Mesenchymal stem cell (in vitro differentiated cells and primary cell): ENCODE data around the gene KLF5.

Experiments used
- DNase-seq: peaks from one replicate; pipeline ENCODE4 v3.0.0-alpha.2; 2013
- H2AFZ ChIP-seq: one replicate; pipeline ENCODE4 v1.6.1; 2013; ENCODE audit warnings: low read depth, mild to moderate bottlenecking, control low read depth, inconsistent platforms, low read length, moderate library complexity
- H2AK5ac ChIP-seq: 2 replicates; pipeline ENCODE4 v1.6.1; 2013; ENCODE audit warnings: low read length, moderate library complexity, mild to moderate bottlenecking, inconsistent platforms; ENCODE audit not compliant: severe bottlenecking
- H2BK120ac ChIP-seq: one replicate; pipeline ENCODE4 v1.6.1; 2013; ENCODE audit warnings: low read depth, mild to moderate bottlenecking, inconsistent platforms, low read length, moderate library complexity
- H2BK12ac ChIP-seq, 2 experiments: one replicate each; pipeline ENCODE4 v1.6.1; 2013; ENCODE audit warnings: inconsistent platforms in 2 of 2, low read length in 2 of 2, mild to moderate bottlenecking in 2 of 2, moderate library complexity in 2 of 2, control low read depth in 1 of 2
- H2BK15ac ChIP-seq: one replicate; pipeline ENCODE4 v1.6.1; 2013; ENCODE audit warnings: mild to moderate bottlenecking, low read depth, inconsistent platforms; ENCODE audit not compliant: poor library complexity, severe bottlenecking
- H2BK5ac ChIP-seq: 2 replicates; pipeline ENCODE4 v1.6.1; 2013; ENCODE audit warnings: low read depth, mild to moderate bottlenecking, low read length, control low read depth, inconsistent platforms; ENCODE audit not compliant: poor library complexity, severe bottlenecking
- H3K14ac ChIP-seq, 2 experiments: one replicate each; pipeline ENCODE4 v1.6.1; 2013; ENCODE audit warnings: inconsistent platforms in 2 of 2, low read length in 2 of 2, control low read depth in 1 of 2, mild to moderate bottlenecking in 1 of 2, moderate library complexity in 1 of 2
- H3K18ac ChIP-seq, 2 experiments: one replicate each; pipeline ENCODE4 v1.6.1; 2013; ENCODE audit warnings: inconsistent platforms in 2 of 2, low read length in 2 of 2, control low read depth in 1 of 2, low read depth in 1 of 2, mild to moderate bottlenecking in 1 of 2
- H3K23ac ChIP-seq, 2 experiments: one replicate each; pipeline ENCODE4 v1.6.1; 2013; ENCODE audit warnings: inconsistent platforms in 2 of 2, low read length in 2 of 2, mild to moderate bottlenecking in 2 of 2, moderate library complexity in 2 of 2, control low read depth in 1 of 2
- H3K27ac ChIP-seq: 2 replicates; pipeline ENCODE4 v1.5.1; 2013; ENCODE audit warnings: mild to moderate bottlenecking, moderate library complexity, low read length, control low read depth, inconsistent platforms; ENCODE audit not compliant: poor library complexity, severe bottlenecking
- H3K27me3 ChIP-seq, 2 experiments: 2 replicates each; pipeline versions ENCODE4 v1.6.1 to v1.7.0; 2013; ENCODE audit warnings: low read length in 2 of 2, mild to moderate bottlenecking in 2 of 2, moderate library complexity in 2 of 2, control low read depth in 1 of 2, inconsistent platforms in 1 of 2; ENCODE audit not compliant: control insufficient read depth in 1 of 2, insufficient read depth in 1 of 2
- H3K36me3 ChIP-seq, 2 experiments: 2 replicates each; pipeline versions ENCODE4 v1.6.1 to v1.7.0; 2013; ENCODE audit warnings: low read length in 2 of 2, control low read depth in 1 of 2, inconsistent platforms in 1 of 2, low read depth in 1 of 2, mild to moderate bottlenecking in 1 of 2; ENCODE audit not compliant: insufficient read depth in 2 of 2, control insufficient read depth in 1 of 2
- H3K4ac ChIP-seq, 2 experiments: one replicate each; pipeline ENCODE4 v1.6.1; 2013; ENCODE audit warnings: inconsistent platforms in 2 of 2, low read length in 2 of 2, mild to moderate bottlenecking in 2 of 2, moderate library complexity in 2 of 2, control low read depth in 1 of 2, low read depth in 1 of 2
- H3K4me1 ChIP-seq: 2 replicates; pipeline ENCODE4 v1.6.1; 2013; ENCODE audit warnings: low read depth, low read length, control low read depth; ENCODE audit not compliant: control insufficient read depth, insufficient read depth
- H3K4me2 ChIP-seq: 2 replicates; pipeline ENCODE4 v1.6.1; 2013; ENCODE audit warnings: low read length, mild to moderate bottlenecking, inconsistent platforms; ENCODE audit not compliant: poor library complexity, severe bottlenecking
- H3K4me3 ChIP-seq, 2 experiments: 2 replicates each; pipeline versions ENCODE4 v1.5.1 to v1.7.0; 2013; ENCODE audit warnings: low read length in 2 of 2, mild to moderate bottlenecking in 2 of 2, control low read depth in 1 of 2, low read depth in 1 of 2; ENCODE audit not compliant: insufficient read depth in 1 of 2
- H3K79me1 ChIP-seq: replicated peaks from 2 replicates; pipeline ENCODE4 v1.6.1; 2013; ENCODE audit warnings: mild to moderate bottlenecking, control low read depth, low read length, inconsistent platforms; ENCODE audit not compliant: poor library complexity, severe bottlenecking
- H3K9ac ChIP-seq: 2 replicates; pipeline ENCODE4 v1.7.0; 2013; ENCODE audit warnings: mild to moderate bottlenecking, low read length, moderate library complexity
- H3K9me3 ChIP-seq: 2 replicates; pipeline ENCODE4 v1.7.0; 2013; ENCODE audit warnings: mild to moderate bottlenecking, low read length; ENCODE audit not compliant: control insufficient read depth
- H4K8ac ChIP-seq: one replicate; pipeline ENCODE4 v1.6.1; 2013; ENCODE audit warnings: inconsistent platforms, mild to moderate bottlenecking, low read length, moderate library complexity
- H4K91ac ChIP-seq: one replicate; pipeline ENCODE4 v1.6.1; 2013; ENCODE audit warnings: mild to moderate bottlenecking, low read length, inconsistent platforms
- WGBS: methylation state at CpG from one replicate; pipeline ENCODE4 v1.1.7; 2013; ENCODE audit warnings: mixed read lengths; 5-methylcytosine and 5-hydroxymethylcytosine counted together

KLF5 gene

GRCh38 chr13:73056565-73056962, 2.2 kb upstream of the KLF5 start:
- Histone ChIP-seq H2BK120ac (no peak overlapping the region), H3K18ac (no peak overlapping the region), H3K4me3 (no peak overlapping the region), H3K14ac (no peak overlapping the region), H2BK15ac (no peak overlapping the region), H2BK5ac (no peak overlapping the region), H3K9ac (no peak overlapping the region), H3K9me3 (no peaks in the 10 kb centered on the region), H3K4me2 (no peak overlapping the region), H3K4ac (no peak overlapping the region), H3K23ac (no peak overlapping the region), H3K79me1 (peaks cover 4% of the 10 kb centered on the region), H2AFZ (no peak overlapping the region), H4K8ac (no peak overlapping the region), H3K27me3 (peaks cover 0 to 20% of the 10 kb centered on the region in 2 experiments), H3K36me3 (no peaks in the 10 kb centered on the region), H2BK12ac (no peak overlapping the region), H3K27ac (no peak overlapping the region), H2AK5ac (no peak overlapping the region), H3K4me1 (no peaks in the 10 kb centered on the region), H4K91ac (no peak overlapping the region)
- DNase-seq, result no peak
- WGBS, result 64% methylated on average over 1 of the region's 4 CpGs

- peaks cover 8% of the 10 kb centered on the region for H3K79me1 ChIP-seq
- H3K14ac ChIP-seq, result no peak overlapping the region
- H2BK12ac ChIP-seq, result no peak overlapping the region
- H3K4me2 ChIP-seq, result no peak overlapping the region
- peaks cover 0 to 4% of the 10 kb centered on the region in 2 experiments for H3K36me3 ChIP-seq
- H3K4me3 ChIP-seq, result no peak overlapping the region
- no peak overlapping the region for H3K18ac ChIP-seq
- no peak overlapping the region for H2BK120ac ChIP-seq
- H2BK5ac ChIP-seq, result no peak overlapping the region
- no peak overlapping the region for H3K27ac ChIP-seq
- WGBS, result 100% methylated on average over 2 of the region's 4 CpGs
- H4K8ac ChIP-seq, result no peak overlapping the region
- H3K27me3 ChIP-seq, result peaks cover 0 to 20% of the 10 kb centered on the region in 2 experiments
- no peak overlapping the region for H2BK15ac ChIP-seq
- H2AFZ ChIP-seq, result no peak overlapping the region
- no peak overlapping the region for H3K23ac ChIP-seq
- no peak for DNase-seq
- no peaks in the 10 kb centered on the region for H3K9me3 ChIP-seq
- no peaks in the 10 kb centered on the region for H3K4me1 ChIP-seq
- no peak overlapping the region for H4K91ac ChIP-seq
- H3K9ac ChIP-seq, result no peak overlapping the region
- no peak overlapping the region for H3K4ac ChIP-seq
- no peak overlapping the region for H2AK5ac ChIP-seq
Measured at GRCh38 chr13:73057284-73058063, 1.3 kb upstream of the KLF5 start.

- no peak overlapping the region for H2BK12ac ChIP-seq
Measured at GRCh38 chr13:73058064-73058313, 816 bp upstream of the KLF5 start.

GRCh38 chr13:73058432-73058735, 421 bp upstream of the KLF5 start:
- Histone ChIP-seq H3K4me3 (peak overlapping the region; percentile 58 to 81), H3K18ac (no peak overlapping the region), H3K9ac (peak overlapping the region; percentile 69), H3K27me3 (peaks cover 0 to 20% of the 10 kb centered on the region in 2 experiments), H2AFZ (no peak overlapping the region), H3K14ac (no peak overlapping the region), H2AK5ac (no peak overlapping the region), H3K27ac (no peak overlapping the region), H3K79me1 (peaks cover 10% of the 10 kb centered on the region), H3K23ac (no peak overlapping the region), H2BK15ac (no peak overlapping the region), H4K8ac (no peak overlapping the region), H3K4me2 (peak overlapping the region; percentile 93), H3K4me1 (no peaks in the 10 kb centered on the region), H3K36me3 (peaks cover 0 to 6% of the 10 kb centered on the region in 2 experiments), H3K4ac (no peak overlapping the region), H3K9me3 (no peaks in the 10 kb centered on the region), H4K91ac (no peak overlapping the region), H2BK5ac (no peak overlapping the region), H2BK120ac (no peak overlapping the region), H2BK12ac (peak overlapping the region in 1 of 2 experiments; percentile 4)
- WGBS, result 1% methylated on average over 7 of the region's 8 CpGs
- DNase-seq, result no peak

More at GRCh38 chr13:73058064-73058313, 816 bp upstream of the KLF5 start:
- H3K4ac ChIP-seq, result no peak overlapping the region
- H3K14ac ChIP-seq, result no peak overlapping the region
- WGBS, result 20% methylated on average over 2 of the region's 6 CpGs
- no peak overlapping the region for H3K18ac ChIP-seq
- H3K27me3 ChIP-seq, result peaks cover 0 to 20% of the 10 kb centered on the region in 2 experiments
- no peak for DNase-seq
- no peak overlapping the region for H2AFZ ChIP-seq
- no peak overlapping the region for H4K91ac ChIP-seq
- no peak overlapping the region for H4K8ac ChIP-seq
- no peak overlapping the region for H3K27ac ChIP-seq
- peak overlapping the region; percentile 48 for H2AK5ac ChIP-seq
- H2BK120ac ChIP-seq, result no peak overlapping the region
- H3K23ac ChIP-seq, result no peak overlapping the region
- H3K9me3 ChIP-seq, result no peaks in the 10 kb centered on the region
- peaks cover 0 to 6% of the 10 kb centered on the region in 2 experiments for H3K36me3 ChIP-seq
- peaks cover 10% of the 10 kb centered on the region for H3K79me1 ChIP-seq
- peak overlapping the region; percentile 93 for H3K4me2 ChIP-seq
- no peak overlapping the region for H2BK15ac ChIP-seq
- H3K4me3 ChIP-seq, result peak overlapping the region in 1 of 2 experiments; percentile 81
- H3K9ac ChIP-seq, result peak overlapping the region; percentile 69
- no peaks in the 10 kb centered on the region for H3K4me1 ChIP-seq
- H2BK5ac ChIP-seq, result no peak overlapping the region
